ENCODE measurements around the gene EFHD1.
A peak's percentile ranks its signal among the peaks of the same experiment; 100 is the strongest.
"Not testable (repeated sequence)": the region's sequence is repeated elsewhere in the genome, so short reads cannot be mapped to it uniquely, and the experiment has no call there.

EFHD1 gene

DNA sequence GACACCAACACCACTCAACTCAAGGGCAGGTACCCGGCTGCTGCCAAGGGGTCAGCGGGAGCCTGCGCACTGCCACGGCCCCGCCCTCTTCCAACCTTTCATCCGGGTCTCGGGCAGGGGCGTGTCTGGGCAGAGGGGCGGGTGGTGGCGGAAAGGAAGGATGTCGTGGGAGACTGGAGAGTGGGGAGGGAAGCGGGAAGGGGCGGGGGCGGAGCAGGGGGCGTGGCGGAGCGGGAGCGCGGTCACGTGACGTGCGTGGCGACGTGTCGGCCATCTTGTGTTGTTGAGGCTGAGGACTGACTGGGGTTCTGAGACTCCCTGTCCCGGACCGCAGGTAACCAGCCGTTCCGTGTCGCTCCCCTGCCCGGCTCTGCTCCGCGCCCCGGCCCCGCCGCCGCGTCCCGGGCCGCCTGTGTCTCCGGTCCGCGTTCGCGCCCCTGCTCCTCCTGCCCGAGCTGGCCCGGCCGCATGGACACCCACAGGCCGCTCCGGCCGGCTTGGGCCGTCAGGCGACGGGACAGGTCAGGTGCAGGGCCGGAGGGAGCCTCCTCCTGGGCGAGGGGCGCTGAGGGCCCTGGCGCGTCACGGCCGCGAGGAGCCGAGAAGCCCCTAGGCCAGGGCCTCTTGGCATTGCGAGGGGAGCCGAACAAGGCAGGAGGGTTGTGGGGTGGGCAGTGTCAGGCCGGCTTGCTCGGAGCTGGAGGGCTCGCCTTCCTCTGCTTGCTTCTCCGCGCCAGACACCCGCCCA is 63.8 kb downstream of the EFHD1 start, which contains the start of gene GIGYF2:
Gene GIGYF2 (plus strand): TSS at position 273 of the 748 bp plus-strand sequence. CDS start 37,867 bp downstream, outside the sequence.
- peak; percentile 94 for DNase-seq

DNA sequence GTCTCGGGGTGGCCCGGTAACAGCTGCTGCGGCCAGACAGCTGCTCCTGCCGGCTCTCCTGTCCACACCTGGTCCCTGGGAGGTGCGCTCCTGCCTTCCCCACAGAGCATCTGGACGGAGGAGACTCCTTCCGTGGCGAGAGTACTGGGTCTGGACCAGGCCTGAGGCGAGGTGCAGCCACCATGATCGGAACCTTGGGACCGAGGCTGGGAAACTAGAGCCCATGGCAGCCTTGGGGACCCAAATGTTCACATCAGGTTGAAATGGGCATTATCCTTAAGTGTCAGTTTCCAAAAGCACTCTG is 64.4 kb downstream of the EFHD1 start:
- no peak for DNase-seq

DNA sequence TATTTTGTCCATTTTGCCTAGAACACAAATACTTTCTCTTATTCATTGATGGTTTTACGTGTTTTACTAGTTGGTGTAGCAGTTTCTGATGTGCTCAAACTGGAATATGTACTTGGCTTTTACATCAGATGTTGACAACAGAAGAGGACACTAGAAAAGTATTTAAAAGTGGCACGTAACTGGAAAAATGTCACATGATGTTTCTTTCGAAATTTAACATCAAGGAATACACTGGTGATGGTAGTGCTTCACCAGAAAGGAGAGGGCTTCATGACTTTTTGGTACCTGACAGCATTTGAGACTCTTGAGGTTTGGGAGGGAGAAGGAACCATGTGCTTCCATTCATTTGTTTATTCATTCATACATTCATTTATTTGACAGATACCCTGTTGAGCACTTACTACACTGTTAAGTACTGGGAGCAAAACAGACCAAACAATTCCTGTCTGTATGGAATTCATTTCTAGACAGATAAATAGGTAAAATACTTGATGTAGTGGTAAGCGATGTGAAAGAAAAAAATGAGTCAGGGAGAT is 65.2 kb downstream of the EFHD1 start:
- DNase-seq = no peak

DNA sequence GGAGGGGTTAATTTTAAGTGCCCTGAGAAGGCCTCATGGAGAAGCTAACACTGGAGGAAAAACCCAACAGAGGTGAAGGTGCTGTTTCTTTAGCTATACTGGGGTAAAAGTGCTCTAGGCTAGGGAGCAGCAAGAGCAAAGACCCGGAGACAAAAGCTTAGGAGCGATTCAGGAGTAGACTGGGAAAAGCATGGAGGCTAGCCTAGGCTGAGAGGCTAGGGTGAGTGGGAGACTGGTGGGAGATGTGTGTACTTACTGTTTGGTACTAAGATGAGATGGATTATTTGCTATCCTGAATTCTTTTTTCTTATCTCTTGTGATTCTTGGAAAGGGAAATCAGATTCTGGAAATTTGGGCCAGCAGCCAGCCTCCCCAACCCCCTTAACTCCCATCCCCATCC is 65.7 kb downstream of the EFHD1 start:
- DNase-seq = no peak

DNA sequence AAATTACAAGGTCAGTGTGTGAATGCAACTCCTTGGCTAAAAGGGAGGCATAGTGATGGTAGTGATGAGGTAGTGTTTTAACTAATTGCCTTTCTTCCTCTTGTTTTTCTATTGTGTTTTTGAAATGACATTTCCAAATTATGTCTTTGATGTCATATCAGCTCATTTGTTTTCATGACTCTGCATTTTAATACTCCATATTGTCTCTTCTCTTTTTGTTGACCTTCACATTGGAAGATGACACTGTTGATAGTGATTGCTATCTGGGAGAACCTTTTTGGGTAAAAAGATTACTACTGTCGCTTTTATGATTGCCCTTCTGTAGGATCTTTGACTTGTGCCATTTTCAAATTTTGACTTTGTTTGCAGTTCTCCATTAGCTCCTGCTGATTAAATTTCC is 66.8 kb downstream of the EFHD1 start:
- no peak for DNase-seq

DNA sequence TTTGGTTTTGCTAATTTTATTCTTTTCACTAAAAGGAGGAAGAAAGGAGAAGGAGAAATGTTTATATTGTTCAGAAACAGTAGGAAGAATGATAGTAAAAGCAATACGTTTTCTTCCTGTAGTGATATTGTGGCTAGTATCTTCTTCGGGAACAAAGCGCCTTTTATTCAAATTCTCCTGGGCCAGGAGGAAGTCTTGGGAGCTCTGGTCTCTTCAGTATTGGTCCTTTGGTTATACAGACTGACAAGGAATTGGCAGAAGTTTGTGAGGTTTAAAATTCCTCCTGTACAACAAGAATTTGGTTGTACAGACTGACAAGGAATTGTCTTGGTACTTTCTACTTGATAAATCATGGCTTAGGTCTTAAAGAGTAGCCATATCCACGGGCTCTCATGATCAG is 73.7 kb downstream of the EFHD1 start:
- DNase-seq = no peak

DNA sequence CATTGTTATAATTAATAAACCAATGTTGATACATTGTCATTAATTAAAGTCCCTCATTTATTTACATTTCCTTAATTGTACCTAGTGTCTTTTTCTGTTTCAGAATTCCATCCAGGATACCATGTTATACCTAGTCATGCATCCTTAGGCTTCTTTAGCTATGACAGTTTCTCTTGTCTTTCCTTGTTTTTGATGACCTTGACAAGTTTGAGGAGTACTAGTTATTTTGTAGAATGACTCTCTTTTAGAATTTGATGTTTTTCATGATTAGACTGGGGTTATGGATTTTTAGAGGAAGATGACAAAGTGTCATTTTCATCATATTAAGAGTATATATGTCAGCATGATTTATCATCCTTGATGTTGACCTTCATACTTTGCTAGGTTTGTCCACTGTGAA is 80.1 kb downstream of the EFHD1 start:
- DNase-seq = no peak

DNA sequence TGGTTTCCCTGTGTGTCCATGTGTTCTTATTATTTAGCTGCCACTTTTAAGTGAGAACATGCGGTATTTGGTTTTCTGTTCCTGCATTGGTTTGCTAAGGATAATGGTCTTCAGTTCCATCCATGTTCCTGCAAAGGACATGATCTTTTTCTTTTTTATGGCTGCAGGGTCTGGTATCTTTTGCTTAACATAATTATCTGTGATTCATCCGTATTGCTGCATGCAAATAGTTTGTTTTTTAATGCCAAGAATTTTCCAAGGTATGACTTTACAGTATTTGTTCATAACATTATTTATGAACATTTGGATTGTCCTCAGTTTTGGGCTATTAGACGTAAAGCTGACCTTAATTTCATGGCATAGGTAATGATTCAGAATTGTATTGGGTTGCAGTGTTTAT is 81.6 kb downstream of the EFHD1 start:
- no peak for DNase-seq

DNA sequence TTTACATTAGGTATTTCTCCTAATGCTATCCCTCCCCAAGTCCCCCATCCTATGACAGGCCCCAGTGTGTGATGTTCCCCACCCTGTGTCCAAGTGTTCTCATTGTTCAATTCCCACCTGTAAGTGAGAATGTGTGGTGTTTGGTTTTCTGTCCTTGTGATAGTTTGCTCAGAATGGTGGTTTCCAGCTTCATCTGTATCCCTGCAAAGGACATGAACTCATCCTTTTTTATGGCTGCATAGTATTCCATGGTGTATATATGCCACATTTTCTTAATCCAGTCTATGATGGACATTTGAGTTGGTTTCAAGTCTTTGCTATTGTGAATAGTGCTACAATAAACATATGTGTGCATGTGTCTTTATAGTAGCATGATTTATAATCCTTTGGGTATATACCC is 86.7 kb downstream of the EFHD1 start:
- DNase-seq = not testable (repeated sequence)

DNA sequence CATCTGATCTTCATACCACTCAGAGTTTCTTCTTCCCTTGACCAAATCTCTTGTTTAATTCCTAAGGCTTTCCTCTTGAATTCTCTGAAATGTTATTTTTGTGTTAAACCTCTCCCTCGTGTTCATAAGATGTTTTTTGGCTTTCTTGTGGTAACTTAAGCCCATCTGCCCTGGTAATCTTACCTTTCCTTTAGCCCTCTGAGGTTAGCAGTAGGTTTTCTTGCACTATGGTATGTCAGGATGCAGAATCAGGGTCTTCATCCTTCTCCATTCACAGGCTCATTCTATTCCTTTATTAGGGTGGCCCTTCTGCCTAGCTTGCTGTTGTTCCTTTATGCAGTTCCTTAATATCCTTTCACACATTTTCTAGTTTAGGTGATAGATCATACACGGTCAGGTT is 87.9 kb downstream of the EFHD1 start:
- no peak for DNase-seq

DNA sequence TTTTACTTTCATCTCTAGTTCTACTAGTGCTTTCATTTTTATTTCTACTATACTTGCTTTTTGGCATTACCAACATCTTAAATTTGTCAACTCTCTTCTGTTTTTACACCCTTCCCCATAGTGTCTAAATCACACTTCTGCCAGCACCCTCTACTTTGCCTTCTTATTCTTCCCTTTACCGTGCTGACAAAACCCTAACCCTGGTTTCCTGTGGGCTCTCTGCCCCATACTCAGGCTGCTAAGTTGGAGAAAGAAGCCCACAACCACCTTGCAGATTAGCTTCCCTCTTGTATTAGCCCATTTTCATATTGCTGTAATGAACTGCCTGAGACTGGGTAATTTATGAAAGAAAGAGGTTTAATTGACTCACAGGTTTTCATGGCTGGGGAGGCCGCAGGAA is 88.5 kb downstream of the EFHD1 start:
- no peak for DNase-seq

DNA sequence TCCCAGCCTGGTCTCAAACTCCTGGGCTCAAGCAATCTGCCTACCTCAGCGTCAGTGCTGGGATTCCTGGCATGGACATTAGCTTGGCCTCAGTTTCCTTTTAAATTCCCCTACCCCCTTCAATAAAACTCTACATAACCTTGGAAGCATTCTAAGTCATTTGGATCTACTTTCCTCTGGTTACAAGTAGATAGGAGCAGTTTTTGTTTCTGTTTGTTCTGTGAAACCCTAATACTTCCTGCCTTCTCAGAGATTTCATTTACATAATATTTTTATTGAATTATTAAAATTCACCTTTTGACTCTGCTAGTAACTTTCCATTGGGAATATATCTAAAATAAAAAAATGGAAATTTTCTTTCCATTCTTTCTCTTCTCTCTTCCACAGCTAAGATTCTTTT is 89.6 kb downstream of the EFHD1 start:
- no peak for DNase-seq

DNA sequence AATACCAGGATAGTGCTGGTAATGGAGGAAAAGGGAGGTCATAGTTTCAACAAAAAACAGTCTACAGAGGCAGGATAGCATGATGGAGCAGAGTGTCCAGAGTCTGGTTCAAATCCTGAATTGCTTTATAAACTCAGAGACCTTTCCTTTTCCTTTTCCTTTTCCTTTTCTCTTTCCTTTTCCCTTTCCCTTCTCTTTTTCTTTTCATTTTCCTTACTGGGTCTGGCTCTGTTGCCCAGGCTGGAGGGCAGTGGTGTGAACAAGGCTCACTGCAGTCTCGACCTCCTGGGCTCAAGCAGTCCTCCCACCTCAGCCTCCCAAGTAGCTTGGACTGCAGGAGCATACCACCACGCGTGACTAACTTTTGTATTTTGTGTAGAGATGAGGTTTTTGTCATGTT is 95.4 kb downstream of the EFHD1 start:
- no peak for DNase-seq

DNA sequence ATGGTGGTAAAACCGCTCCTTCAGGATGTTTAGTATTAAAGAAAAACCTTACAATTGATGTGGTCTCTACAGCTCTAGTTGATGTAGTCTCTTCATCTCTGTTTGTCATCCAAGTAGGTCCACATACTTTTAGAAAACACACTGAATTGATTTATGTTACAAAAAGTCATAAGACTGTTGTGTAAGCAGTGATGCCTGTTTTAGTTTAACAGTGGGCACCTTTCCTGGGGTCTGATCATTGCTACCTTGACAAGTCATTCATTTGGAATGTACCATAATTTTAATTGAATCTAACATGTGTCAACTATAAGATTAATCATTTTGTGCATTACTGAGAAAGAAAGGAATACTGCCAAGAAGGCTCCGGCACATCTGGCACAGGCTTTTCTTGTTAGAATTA is 98.1 kb downstream of the EFHD1 start:
- no peak for DNase-seq
